HepG2 (cell line): ENCODE measurements around the gene BCAS1. TPM values are rescaled to one million over a fixed set of nuclear protein-coding genes. Genes with fewer than 3 reads are reported as not detected.
A peak's percentile ranks its signal among the peaks of the same experiment; 100 is the strongest.

ENCODE experiments used
- ARID4A ChIP-seq: sonication (generic); formaldehyde crosslinking; IDR thresholded peaks from 2 replicates; pipeline ENCODE4 v1.5.0; 2020; ENCODE audit warnings: mild to moderate bottlenecking, missing genetic modification reagents, borderline replicate concordance
- ATF7 ChIP-seq, 2 experiments: fragments of 450-650 bp in 1 of 2; sonication (generic) in 1 of 2; formaldehyde crosslinking in 1 of 2; IDR thresholded peaks; 2 replicates each; pipeline versions ENCODE4 v1.4.0 to v1.6.1; 2016 to 2020; ENCODE audit warnings: antibody characterized with exemption in 1 of 2, mild to moderate bottlenecking in 1 of 2, missing genetic modification reagents in 1 of 2
- NR1H2 ChIP-seq: sonication (generic); formaldehyde crosslinking; IDR thresholded peaks from 2 replicates; pipeline ENCODE4 v1.8.1; 2022; ENCODE audit warnings: low read depth, missing genetic modification reagents, borderline replicate concordance
- POLR2A ChIP-seq, 2 experiments: IDR thresholded peaks; 2 replicates each; pipeline ENCODE4 v1.6.1; 2011; ENCODE audit warnings: low read depth in 2 of 2, low read length in 2 of 2, mild to moderate bottlenecking in 1 of 2, moderate library complexity in 1 of 2; ENCODE audit not compliant: insufficient read depth in 1 of 2
- REPIN1 ChIP-seq: sonication (generic); formaldehyde crosslinking; IDR thresholded peaks from 2 replicates; pipeline ENCODE4 v1.8.0; 2022; ENCODE audit warnings: missing genetic modification reagents, low read depth, mild to moderate bottlenecking, borderline replicate concordance
- SP1 ChIP-seq, 2 experiments: fragments of 450-650 bp in 1 of 2; sonication (generic) in 1 of 2; formaldehyde crosslinking in 1 of 2; IDR thresholded peaks; 2 replicates each; pipeline versions ENCODE4 v1.4.0 to v1.6.1; 2016 to 2020; ENCODE audit warnings: missing genetic modification reagents in 1 of 2
- SSRP1 ChIP-seq: IDR thresholded peaks from 2 replicates; pipeline ENCODE4 v1.6.1; 2016; ENCODE audit warnings: control low read depth
- TIGD3 ChIP-seq: sonication (generic); formaldehyde crosslinking; IDR thresholded peaks from 2 replicates; pipeline ENCODE4 v1.5.1; 2020; ENCODE audit warnings: mild to moderate bottlenecking, missing genetic modification reagents, borderline replicate concordance
- ZNF224 ChIP-seq: sonication (generic); formaldehyde crosslinking; IDR thresholded peaks from 2 replicates; pipeline ENCODE4 v1.5.0; 2020; ENCODE audit warnings: mild to moderate bottlenecking, missing genetic modification reagents
- ZNF282 ChIP-seq: fragments of 450-650 bp; IDR thresholded peaks from 2 replicates; pipeline ENCODE4 v1.6.1; 2018; ENCODE audit not compliant: partially characterized antibody
- ZNF414 ChIP-seq: sonication (generic); formaldehyde crosslinking; IDR thresholded peaks from 2 replicates; pipeline ENCODE4 v1.5.0; 2020; ENCODE audit warnings: missing genetic modification reagents
- ZNF558 ChIP-seq: sonication (generic); formaldehyde crosslinking; IDR thresholded peaks from 2 replicates; pipeline ENCODE4 v1.9.0; 2022; ENCODE audit warnings: mild to moderate bottlenecking, missing genetic modification reagents, borderline replicate concordance
- ZNF704 ChIP-seq: sonication (generic); formaldehyde crosslinking; IDR thresholded peaks from 2 replicates; pipeline ENCODE4 v1.8.1; 2023; ENCODE audit warnings: mild to moderate bottlenecking, inconsistent platforms, moderate library complexity, missing genetic modification reagents, borderline replicate concordance
- ZNF761 ChIP-seq: sonication (generic); formaldehyde crosslinking; conservative IDR thresholded peaks from 2 replicates; pipeline ENCODE4 v1.4.0; 2020; ENCODE audit warnings: mild to moderate bottlenecking, missing genetic modification reagents
- polyA plus RNA-seq, 8 experiments: library from polyadenylated mRNA; depleted of rRNA in 3 of 8; stranded (reverse) in 7 of 8; unstranded in 1 of 8; fragments of >200 nt; fragmentation: Illumina TruSeq in 4 of 8; extraction: Trizol in 4 of 8; gene quantifications; 2 replicates each; pipeline versions ENCODE4 v1.2.1 to v1.2.3, GENCODE V29; 2011 to 2016; ENCODE audit warnings: low read depth in 4 of 8, missing spikeins in 1 of 8, mixed read lengths in 1 of 8; ENCODE audit not compliant: insufficient read depth in 1 of 8
- total RNA-seq, 5 experiments: library from RNA; depleted of rRNA; stranded (reverse); fragments of >200 nt; fragmentation: Illumina TruSeq; extraction: Trizol; gene quantifications; 2 replicates each; pipeline ENCODE4 v1.2.3, GENCODE V29; 2016; ENCODE audit warnings: low read depth in 1 of 5
- TF ChIP-seq, protein P1 (sequence below): sonication (generic); formaldehyde crosslinking; IDR thresholded peaks from 2 replicates; pipeline ENCODE4 v1.5.0; 2020; ENCODE audit warnings: missing genetic modification reagents
- TF ChIP-seq, protein P2 (sequence below): sonication (generic); formaldehyde crosslinking; IDR thresholded peaks from 2 replicates; pipeline ENCODE4 v1.5.1; 2020; ENCODE audit warnings: missing genetic modification reagents, mild to moderate bottlenecking, borderline replicate concordance

Gene BCAS1
- total and polyA plus RNA-seq, 2 of the 13 experiments (the other 11 are each of a cell fraction or from before 2014, with no cell fraction given), result 0.55 to 0.91 TPM

- TF ChIP-seq SP1 (IDR thresholded peaks at IDR 0.05), result no peak
- TF ChIP-seq SP1 (CRISPR knock-in tag; IDR thresholded peaks at IDR 0.05), result peak; percentile 14; the same call in 1 of the 2 replicates
- TF ChIP-seq, protein P1, sequence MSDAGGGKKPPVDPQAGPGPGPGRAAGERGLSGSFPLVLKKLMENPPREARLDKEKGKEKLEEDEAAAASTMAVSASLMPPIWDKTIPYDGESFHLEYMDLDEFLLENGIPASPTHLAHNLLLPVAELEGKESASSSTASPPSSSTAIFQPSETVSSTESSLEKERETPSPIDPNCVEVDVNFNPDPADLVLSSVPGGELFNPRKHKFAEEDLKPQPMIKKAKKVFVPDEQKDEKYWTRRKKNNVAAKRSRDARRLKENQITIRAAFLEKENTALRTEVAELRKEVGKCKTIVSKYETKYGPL, result no peak
- TF ChIP-seq ZNF224, result peak; percentile 57; the same call in 1 of the 2 replicates
- TF ChIP-seq SSRP1 (CRISPR knock-in tag), result 0 out of 2 replicates have a peak, but pooled peaks have one; percentile 47
- TF ChIP-seq ATF7 (IDR thresholded peaks at IDR 0.05), result no peak
- peak; percentile 77; the same call in 1 of the 2 replicates for TF ChIP-seq ATF7 (CRISPR knock-in tag; IDR thresholded peaks at IDR 0.05)
- no peak for TF ChIP-seq ZNF704 (CRISPR knock-in tag)
- peak; percentile 44; the same call in 1 of the 2 replicates for TF ChIP-seq REPIN1 (CRISPR knock-in tag)
- TF ChIP-seq ZNF558 (CRISPR knock-in tag), result no peak
- no peak for TF ChIP-seq ZNF282
- peak; percentile 72; the same call in 1 of the 2 replicates for TF ChIP-seq NR1H2 (CRISPR knock-in tag)
- peak; percentile 38; the same call in 1 of the 2 replicates for TF ChIP-seq ZNF414
- peak; percentile 47; the same call in 1 of the 2 replicates for TF ChIP-seq ZNF761 (CRISPR knock-in tag)
- TF ChIP-seq POLR2A (IDR thresholded peaks at IDR 0.05; ENCODE audit: insufficient read depth in 1 of 2, low read depth in 2 of 2, low read length in 2 of 2), result peak in 1 of 2 experiments; percentile 34; a peak in 1 of 4 replicates
- TF ChIP-seq ARID4A (CRISPR knock-in tag), result peak; percentile 52; the same call in 1 of the 2 replicates
- TF ChIP-seq, protein P2, sequence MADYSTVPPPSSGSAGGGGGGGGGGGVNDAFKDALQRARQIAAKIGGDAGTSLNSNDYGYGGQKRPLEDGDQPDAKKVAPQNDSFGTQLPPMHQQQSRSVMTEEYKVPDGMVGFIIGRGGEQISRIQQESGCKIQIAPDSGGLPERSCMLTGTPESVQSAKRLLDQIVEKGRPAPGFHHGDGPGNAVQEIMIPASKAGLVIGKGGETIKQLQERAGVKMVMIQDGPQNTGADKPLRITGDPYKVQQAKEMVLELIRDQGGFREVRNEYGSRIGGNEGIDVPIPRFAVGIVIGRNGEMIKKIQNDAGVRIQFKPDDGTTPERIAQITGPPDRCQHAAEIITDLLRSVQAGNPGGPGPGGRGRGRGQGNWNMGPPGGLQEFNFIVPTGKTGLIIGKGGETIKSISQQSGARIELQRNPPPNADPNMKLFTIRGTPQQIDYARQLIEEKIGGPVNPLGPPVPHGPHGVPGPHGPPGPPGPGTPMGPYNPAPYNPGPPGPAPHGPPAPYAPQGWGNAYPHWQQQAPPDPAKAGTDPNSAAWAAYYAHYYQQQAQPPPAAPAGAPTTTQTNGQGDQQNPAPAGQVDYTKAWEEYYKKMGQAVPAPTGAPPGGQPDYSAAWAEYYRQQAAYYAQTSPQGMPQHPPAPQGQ (CRISPR knock-in tag), result 0 out of 2 replicates have a peak, but pooled peaks have one; percentile 57
- no peak for TF ChIP-seq TIGD3 (CRISPR knock-in tag)
Measured at GRCh38 chr20:54070187-54070987, at the start of gene BCAS1 (continued).
